HG03135 (cell line): Measurements from ENCODE around the gene CDKN3.
"Not testable (repeated sequence)": the region's sequence is repeated elsewhere in the genome, so short reads cannot be mapped to it uniquely, and the experiment has no call there.

ENCODE experiments used
- ATAC-seq: cut with Tn5 transposase; IDR thresholded peaks from one replicate; pipeline ENCODE4 v1.9.1; 2021; ENCODE audit warnings: mild to moderate bottlenecking, moderate library complexity; ENCODE audit not compliant: unreplicated experiment

Gene CDKN3

GRCh38 chr14:54420478-54421142 is 23.8 kb downstream of the CDKN3 start:
- ATAC-seq: no peak

GRCh38 chr14:54423991-54424390 is 27.2 kb downstream of the CDKN3 start:
- no peak for ATAC-seq

DNA sequence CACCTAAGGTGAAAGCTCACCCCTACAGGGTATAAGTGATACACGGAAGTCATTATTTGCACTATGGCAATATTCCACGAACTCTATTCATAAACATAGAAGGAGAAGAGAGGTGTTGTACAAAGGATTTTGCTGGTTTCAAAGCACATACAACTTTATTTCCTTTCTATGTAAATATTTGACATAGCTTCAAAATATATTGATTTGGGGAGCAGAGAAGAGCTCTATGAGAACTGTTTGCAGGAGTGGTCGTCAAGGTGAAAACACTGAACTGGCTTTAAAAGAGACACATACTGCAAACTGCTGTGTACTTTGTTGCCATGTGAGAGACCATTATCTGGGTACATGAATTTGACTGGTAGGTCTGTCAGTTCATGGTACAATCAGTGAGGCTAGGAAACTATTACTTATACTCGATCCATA is 27.7 kb downstream of the CDKN3 start:
- ATAC-seq: no peak

DNA sequence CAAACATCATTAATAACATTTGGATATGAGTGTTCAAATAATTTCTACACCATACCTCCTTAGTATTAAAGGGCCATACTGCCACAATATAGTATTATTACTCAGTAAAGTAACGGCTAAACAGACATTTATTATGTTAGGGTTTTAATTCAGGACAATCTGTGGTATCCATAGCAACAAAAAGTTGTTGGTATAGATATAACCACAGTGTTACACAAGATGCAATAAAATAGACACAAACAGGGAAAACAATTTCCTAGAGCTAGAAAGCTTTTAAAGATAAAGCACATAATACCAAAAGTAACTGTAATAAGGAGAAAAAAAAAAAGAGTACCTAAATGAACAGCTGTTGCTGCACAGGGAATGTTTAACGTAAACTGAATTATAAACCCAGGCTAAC is 28.3 kb downstream of the CDKN3 start:
- no peak for ATAC-seq

- no peak for ATAC-seq
Measured at GRCh38 chr14:54425537-54426274, 28.9 kb downstream of the CDKN3 start.

GRCh38 chr14:54427871-54428270 is 31.1 kb downstream of the CDKN3 start:
- no peak for ATAC-seq

DNA sequence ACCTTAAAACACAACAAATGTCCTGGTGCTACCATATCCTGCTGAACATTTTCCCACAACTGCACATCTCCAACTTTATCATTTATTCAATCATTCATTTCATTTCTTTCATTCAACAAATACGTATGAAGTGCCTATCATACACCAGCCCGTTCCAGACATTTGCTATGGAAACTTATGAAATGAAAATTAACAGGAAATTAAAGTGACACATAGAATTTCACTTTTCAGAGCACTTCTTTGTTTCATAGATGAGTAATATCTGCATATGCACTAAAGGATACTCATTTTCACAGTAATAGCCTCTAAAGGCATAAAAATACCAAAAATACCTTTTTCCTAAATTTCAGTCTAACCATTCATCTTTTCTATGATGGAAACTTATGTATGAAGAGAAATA is 31.7 kb downstream of the CDKN3 start:
- no peak for ATAC-seq

GRCh38 chr14:54435500-54435981 is 38.7 kb downstream of the CDKN3 start:
- no peak for ATAC-seq

GRCh38 chr14:54437954-54438353 is 41.1 kb downstream of the CDKN3 start:
- not testable (repeated sequence) for ATAC-seq

GRCh38 chr14:54438703-54439102 is 41.9 kb downstream of the CDKN3 start:
- no peak for ATAC-seq

GRCh38 chr14:54440037-54440436 is 43.2 kb downstream of the CDKN3 start:
- no peak for ATAC-seq

DNA sequence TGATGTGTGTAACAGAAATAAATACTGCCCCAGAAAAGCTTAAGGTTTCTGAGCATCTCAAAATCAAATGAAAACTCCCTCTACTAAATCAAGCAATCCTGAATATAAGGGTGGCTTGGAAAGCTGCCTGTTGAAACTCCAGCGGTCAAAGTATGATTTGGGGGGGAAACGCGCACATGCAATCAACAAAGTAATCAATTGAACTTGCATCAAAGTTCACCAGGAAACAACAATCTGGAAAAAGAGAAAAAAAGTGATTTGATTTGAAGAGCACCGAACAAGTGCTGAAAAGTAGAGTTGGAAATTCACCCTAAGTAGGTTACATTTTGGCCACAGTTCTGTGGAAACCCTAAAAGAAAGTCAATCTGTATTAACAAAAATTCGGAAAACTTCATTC is 43.7 kb downstream of the CDKN3 start:
- ATAC-seq: no peak

- peak; percentile 93 for ATAC-seq
Measured at GRCh38 chr14:54440873-54441868, 44.4 kb downstream of the CDKN3 start, which contains the start of gene CNIH1. TSS of gene CNIH1 (minus strand) at chr14:54441374. CDS start at chr14:54441327, 47 bp downstream.

DNA sequence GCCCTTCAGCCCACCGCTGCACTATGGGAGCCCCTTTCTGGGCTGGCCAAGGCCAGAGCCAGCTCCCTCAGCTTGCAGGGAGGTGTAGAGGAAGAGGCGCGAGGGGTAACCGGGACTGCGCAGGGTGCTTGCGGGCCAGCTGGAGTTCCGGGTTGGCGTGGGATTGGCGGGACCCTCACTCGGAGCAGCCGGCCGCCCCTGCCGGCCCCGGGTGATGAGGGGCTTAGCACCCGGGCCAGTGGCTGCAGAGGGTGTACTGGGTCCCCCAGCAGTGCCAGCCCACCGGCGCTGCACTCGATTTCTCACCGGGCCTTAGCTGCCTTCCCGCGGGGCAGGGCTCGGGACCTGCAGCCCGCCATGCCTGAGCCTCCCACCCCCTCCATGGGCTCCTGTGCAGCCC is 46.2 kb downstream of the CDKN3 start:
- ATAC-seq: not testable (repeated sequence)

DNA sequence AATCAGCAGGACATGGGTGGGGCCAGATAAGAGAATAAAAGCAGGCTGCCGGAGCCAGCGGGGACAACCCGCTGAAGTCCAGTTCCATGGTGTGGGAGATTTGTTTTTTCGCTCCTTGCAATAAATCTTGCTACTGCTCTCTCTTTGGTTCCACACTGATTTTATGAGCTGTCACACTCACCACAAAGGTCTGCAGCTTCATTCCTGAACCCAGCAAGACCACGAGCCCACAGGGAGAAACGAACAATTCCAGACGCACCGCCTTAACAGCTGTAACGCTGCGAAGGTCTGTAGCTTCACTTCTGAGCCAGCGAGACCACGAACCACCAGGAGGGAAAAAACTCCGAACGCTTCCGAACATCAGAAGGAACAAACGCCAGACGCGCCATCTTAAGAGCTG is 47.2 kb downstream of the CDKN3 start:
- ATAC-seq: no peak

GRCh38 chr14:54444681-54445080 is 47.9 kb downstream of the CDKN3 start:
- ATAC-seq: no peak

GRCh38 chr14:54446161-54446693 is 49.4 kb downstream of the CDKN3 start:
- ATAC-seq: no peak

GRCh38 chr14:54447231-54447692 is 50.5 kb downstream of the CDKN3 start:
- no peak for ATAC-seq

DNA sequence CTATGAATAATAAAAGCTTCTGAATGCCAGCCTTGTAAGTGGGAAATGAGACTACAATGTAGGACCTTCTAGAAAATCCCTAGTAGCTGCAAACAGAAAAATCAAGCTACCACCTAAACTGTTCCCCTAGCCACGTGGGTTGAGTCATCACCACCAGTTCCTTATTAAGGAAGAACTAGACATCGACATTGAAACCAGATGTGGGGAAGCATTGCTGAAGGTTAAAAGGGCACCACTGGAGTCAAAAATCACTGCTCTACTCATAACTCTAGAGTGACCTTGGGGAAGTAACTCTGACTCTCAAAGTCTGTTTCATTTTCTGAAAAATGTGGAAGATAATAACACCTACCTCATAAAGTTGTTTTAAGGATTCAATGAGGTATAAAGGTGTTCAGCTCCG is 53.7 kb downstream of the CDKN3 start:
- no peak for ATAC-seq

DNA sequence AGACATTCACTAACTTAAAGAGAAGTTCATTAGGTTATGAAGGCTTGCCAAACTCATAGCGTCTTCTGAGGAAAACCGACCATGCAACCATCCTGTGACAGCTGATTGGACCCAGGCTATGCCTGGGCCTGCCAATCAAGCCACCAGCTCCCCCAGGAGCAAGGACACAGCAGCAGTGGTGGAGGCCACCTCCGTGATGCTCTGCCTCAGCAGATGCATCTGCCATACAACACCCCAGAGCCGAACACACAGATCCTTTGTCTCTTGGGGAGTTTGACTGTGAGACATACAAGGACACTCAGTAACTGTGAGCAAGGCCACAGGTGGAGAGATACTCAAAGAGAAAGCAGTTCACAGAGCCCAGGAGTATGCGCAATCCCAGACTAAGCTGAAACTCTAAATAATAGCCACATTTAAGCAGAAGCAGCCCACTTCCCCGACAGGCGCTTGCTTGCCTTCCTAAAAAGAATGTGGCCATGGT is 54.4 kb downstream of the CDKN3 start:
- no peak for ATAC-seq

- ATAC-seq: no peak
Measured at GRCh38 chr14:54451961-54452360, 55.2 kb downstream of the CDKN3 start.
